ENCODE data around the gene PPIA. TPM values are rescaled to one million over a fixed set of nuclear protein-coding genes. Genes with fewer than 3 reads are reported as not detected.

The PPIA gene
- polyA plus RNA-seq, 1 donor, result 1,462 TPM

GRCh38 chr7:44762300-44762699 is 34.2 kb upstream of the PPIA start:
- WGBS (ENCODE audit: insufficient coverage, low lambda C conversion rate), result no CpG with 5 or more reads among the region's 9 CpGs
- no peak overlapping the region for H3K27ac ChIP-seq (ENCODE audit: low read length)
- no peak for DNase-seq

GRCh38 chr7:44762726-44763522 is 33.6 kb upstream of the PPIA start:
- Histone ChIP-seq H3K9me3 (ENCODE audit: control insufficient read depth, low read depth, low read length) (no peaks in the 10 kb centered on the region), H3K4me3 (ENCODE audit: low read length) (no peak overlapping the region), H3K36me3 (ENCODE audit: control insufficient read depth, insufficient read depth, low read length) (peaks cover 89% of the 10 kb centered on the region), H3K27me3 (ENCODE audit: control insufficient read depth, insufficient read depth, low read length) (no peaks in the 10 kb centered on the region), H3K4me1 (ENCODE audit: control insufficient read depth, insufficient read depth, low read length) (peaks cover 6% of the 10 kb centered on the region), H3K27ac (ENCODE audit: low read length) (no peak overlapping the region)
- no CpG with 5 or more reads among the region's 20 CpGs for WGBS (ENCODE audit: insufficient coverage, low lambda C conversion rate)
- DNase-seq, result no peak

More at GRCh38 chr7:44762300-44762699, 34.2 kb upstream of the PPIA start:
- Histone ChIP-seq H3K36me3 (ENCODE audit: control insufficient read depth, insufficient read depth, low read length) (peaks cover 88% of the 10 kb centered on the region), H3K4me3 (ENCODE audit: low read length) (no peak overlapping the region), H3K9me3 (ENCODE audit: control insufficient read depth, low read depth, low read length) (no peaks in the 10 kb centered on the region), H3K27me3 (ENCODE audit: control insufficient read depth, insufficient read depth, low read length) (no peaks in the 10 kb centered on the region), H3K4me1 (ENCODE audit: control insufficient read depth, insufficient read depth, low read length) (peaks cover under 1% of the 10 kb centered on the region)

GRCh38 chr7:44764081-44764480 is 32.4 kb upstream of the PPIA start:
- Histone ChIP-seq H3K4me1 (ENCODE audit: control insufficient read depth, insufficient read depth, low read length) (peaks cover 16% of the 10 kb centered on the region), H3K4me3 (ENCODE audit: low read length) (no peak overlapping the region), H3K27me3 (ENCODE audit: control insufficient read depth, insufficient read depth, low read length) (no peaks in the 10 kb centered on the region), H3K27ac (ENCODE audit: low read length) (no peak overlapping the region), H3K9me3 (ENCODE audit: control insufficient read depth, low read depth, low read length) (no peaks in the 10 kb centered on the region), H3K36me3 (ENCODE audit: control insufficient read depth, insufficient read depth, low read length) (peaks cover 90% of the 10 kb centered on the region)
- no peak for DNase-seq
- no CpG with 5 or more reads among the region's 6 CpGs for WGBS (ENCODE audit: insufficient coverage, low lambda C conversion rate)

GRCh38 chr7:44764665-44765578 is 31.6 kb upstream of the PPIA start:
- H3K9me3 ChIP-seq (ENCODE audit: control insufficient read depth, low read depth, low read length), result no peaks in the 10 kb centered on the region
- H3K4me3 ChIP-seq (ENCODE audit: low read length), result no peak overlapping the region
- H3K27ac ChIP-seq (ENCODE audit: low read length), result no peak overlapping the region
- no peaks in the 10 kb centered on the region for H3K27me3 ChIP-seq (ENCODE audit: control insufficient read depth, insufficient read depth, low read length)
- peaks cover 81% of the 10 kb centered on the region for H3K36me3 ChIP-seq (ENCODE audit: control insufficient read depth, insufficient read depth, low read length)
- peaks cover 18% of the 10 kb centered on the region for H3K4me1 ChIP-seq (ENCODE audit: control insufficient read depth, insufficient read depth, low read length)
- DNase-seq, result no peak
- WGBS (ENCODE audit: insufficient coverage, low lambda C conversion rate), result no CpG with 5 or more reads among the region's 22 CpGs

- Histone ChIP-seq H3K9me3 (ENCODE audit: control insufficient read depth, low read depth, low read length) (no peaks in the 10 kb centered on the region), H3K27me3 (ENCODE audit: control insufficient read depth, insufficient read depth, low read length) (no peaks in the 10 kb centered on the region), H3K4me3 (ENCODE audit: low read length) (no peak overlapping the region), H3K36me3 (ENCODE audit: control insufficient read depth, insufficient read depth, low read length) (peaks cover 72% of the 10 kb centered on the region), H3K4me1 (ENCODE audit: control insufficient read depth, insufficient read depth, low read length) (peaks cover 18% of the 10 kb centered on the region), H3K27ac (ENCODE audit: low read length) (no peak overlapping the region)
- WGBS (ENCODE audit: insufficient coverage, low lambda C conversion rate), result no CpG with 5 or more reads among the region's 17 CpGs
- no peak for DNase-seq
Measured at GRCh38 chr7:44765579-44766415, 30.7 kb upstream of the PPIA start.

GRCh38 chr7:44766416-44766801 is 30.1 kb upstream of the PPIA start:
- peaks cover 66% of the 10 kb centered on the region for H3K36me3 ChIP-seq (ENCODE audit: control insufficient read depth, insufficient read depth, low read length)
- WGBS (ENCODE audit: insufficient coverage, low lambda C conversion rate), result no CpG with 5 or more reads among the region's 11 CpGs
- H3K27me3 ChIP-seq (ENCODE audit: control insufficient read depth, insufficient read depth, low read length), result no peaks in the 10 kb centered on the region

GRCh38 chr7:44767134-44767911 is 29.2 kb upstream of the PPIA start:
- Histone ChIP-seq H3K36me3 (ENCODE audit: control insufficient read depth, insufficient read depth, low read length) (peaks cover 61% of the 10 kb centered on the region), H3K27me3 (ENCODE audit: control insufficient read depth, insufficient read depth, low read length) (no peaks in the 10 kb centered on the region), H3K4me3 (ENCODE audit: low read length) (no peak overlapping the region), H3K9me3 (ENCODE audit: control insufficient read depth, low read depth, low read length) (no peaks in the 10 kb centered on the region), H3K4me1 (ENCODE audit: control insufficient read depth, insufficient read depth, low read length) (peaks cover 18% of the 10 kb centered on the region), H3K27ac (ENCODE audit: low read length) (peak overlapping the region; percentile 51)
- DNase-seq, result no peak
- no CpG with 5 or more reads among the region's 19 CpGs for WGBS (ENCODE audit: insufficient coverage, low lambda C conversion rate)

More at GRCh38 chr7:44766416-44766801, 30.1 kb upstream of the PPIA start:
- Histone ChIP-seq H3K4me3 (ENCODE audit: low read length) (no peak overlapping the region), H3K27ac (ENCODE audit: low read length) (no peak overlapping the region), H3K4me1 (ENCODE audit: control insufficient read depth, insufficient read depth, low read length) (peaks cover 18% of the 10 kb centered on the region), H3K9me3 (ENCODE audit: control insufficient read depth, low read depth, low read length) (no peaks in the 10 kb centered on the region)
- DNase-seq, result no peak

GRCh38 chr7:44767912-44768627 is 28.4 kb upstream of the PPIA start:
- DNase-seq, result peak; percentile 40 to 68
- H3K4me3 ChIP-seq (ENCODE audit: low read length), result no peak overlapping the region
- no CpG with 5 or more reads among the region's 12 CpGs for WGBS (ENCODE audit: insufficient coverage, low lambda C conversion rate)
- no peaks in the 10 kb centered on the region for H3K27me3 ChIP-seq (ENCODE audit: control insufficient read depth, insufficient read depth, low read length)
- H3K4me1 ChIP-seq (ENCODE audit: control insufficient read depth, insufficient read depth, low read length), result peaks cover 18% of the 10 kb centered on the region
- peaks cover 53% of the 10 kb centered on the region for H3K36me3 ChIP-seq (ENCODE audit: control insufficient read depth, insufficient read depth, low read length)
- peak overlapping the region; percentile 51 for H3K27ac ChIP-seq (ENCODE audit: low read length)
- no peaks in the 10 kb centered on the region for H3K9me3 ChIP-seq (ENCODE audit: control insufficient read depth, low read depth, low read length)

All from large intestine (tissue), 3 donors.